Astrocyte (in vitro differentiated cells and primary cell): ENCODE results near the gene ANKRD11.

Source experiments
- EZH2 ChIP-seq: IDR thresholded peaks from 2 replicates; pipeline ENCODE4 v1.6.1; 2012; ENCODE audit warnings: mild to moderate bottlenecking, low read length, inconsistent platforms; ENCODE audit not compliant: insufficient read depth
- TF ChIP-seq, protein P1 (sequence below): IDR thresholded peaks from 2 replicates; pipeline ENCODE4 v1.5.1; 2011; ENCODE audit warnings: low read depth, mild to moderate bottlenecking, inconsistent platforms, low read length, moderate library complexity; ENCODE audit not compliant: insufficient read depth

- TF ChIP-seq, protein P1, sequence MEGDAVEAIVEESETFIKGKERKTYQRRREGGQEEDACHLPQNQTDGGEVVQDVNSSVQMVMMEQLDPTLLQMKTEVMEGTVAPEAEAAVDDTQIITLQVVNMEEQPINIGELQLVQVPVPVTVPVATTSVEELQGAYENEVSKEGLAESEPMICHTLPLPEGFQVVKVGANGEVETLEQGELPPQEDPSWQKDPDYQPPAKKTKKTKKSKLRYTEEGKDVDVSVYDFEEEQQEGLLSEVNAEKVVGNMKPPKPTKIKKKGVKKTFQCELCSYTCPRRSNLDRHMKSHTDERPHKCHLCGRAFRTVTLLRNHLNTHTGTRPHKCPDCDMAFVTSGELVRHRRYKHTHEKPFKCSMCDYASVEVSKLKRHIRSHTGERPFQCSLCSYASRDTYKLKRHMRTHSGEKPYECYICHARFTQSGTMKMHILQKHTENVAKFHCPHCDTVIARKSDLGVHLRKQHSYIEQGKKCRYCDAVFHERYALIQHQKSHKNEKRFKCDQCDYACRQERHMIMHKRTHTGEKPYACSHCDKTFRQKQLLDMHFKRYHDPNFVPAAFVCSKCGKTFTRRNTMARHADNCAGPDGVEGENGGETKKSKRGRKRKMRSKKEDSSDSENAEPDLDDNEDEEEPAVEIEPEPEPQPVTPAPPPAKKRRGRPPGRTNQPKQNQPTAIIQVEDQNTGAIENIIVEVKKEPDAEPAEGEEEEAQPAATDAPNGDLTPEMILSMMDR, result no peak
- TF ChIP-seq EZH2, result no peak
Observed at GRCh38 chr16:89317101-89317671, 173.2 kb downstream of the ANKRD11 start.
